GM12878 (cell line): ENCODE results near the gene KRT28. TPM values are rescaled to one million over a fixed set of nuclear protein-coding genes. Genes with fewer than 3 reads are reported as not detected.

Source experiments
- ATAC-seq: fragments of 200-7000 bp; cut with Tn5 transposase; 3 replicates; pipeline ENCODE4 v1.9.1; 2020; ENCODE audit warnings: mild to moderate bottlenecking, moderate library complexity
- BruUV-seq: library from RNA; stranded (reverse); fragments of 400-500 nt; replicated peaks from 2 replicates; lab custom pipeline; 2021; lab: Mats Ljungman, UMichigan
- CTCF ChIA-PET: fragments of 300-600 bp; sonication (Branson Sonifier 250); formaldehyde crosslinking; extraction: SDS; loops from one replicate; lab custom pipeline; 2021; ENCODE audit warnings: inconsistent platforms; lab: Yijun Ruan, JAX
- POLR2A ChIA-PET: fragments of 350-600 bp; formaldehyde crosslinking; extraction: SDS; loops from one replicate; lab custom pipeline; 2021; ENCODE audit warnings: inconsistent platforms; lab: Charles Lee
- RAD21 ChIA-PET: fragments of 300-600 bp; sonication (Branson Sonifier 250); formaldehyde crosslinking; loops from one replicate; lab custom pipeline; 2023; ENCODE audit warnings: antibody characterized with exemption; ENCODE audit not compliant: unreplicated experiment; lab: Charles Lee
- SMC1A ChIA-PET: fragments of 300-600 bp; sonication (Branson Sonifier 250); formaldehyde crosslinking; loops from one replicate; lab custom pipeline; 2023; ENCODE audit not compliant: unreplicated experiment, uncharacterized antibody; lab: Charles Lee
- DNase-seq: peaks from one replicate; pipeline ENCODE4 v3.0.0-alpha.2; 2011; ENCODE audit warnings: low read depth, low spot score
- FAIRE-seq: peaks from 3 replicates; lab custom pipeline; 2011; peaks lifted over from hg19 to GRCh38; lab: Jason Lieb, UNC
- H2AFZ ChIP-seq: 2 replicates; pipeline ENCODE4 v1.6.0; 2011; ENCODE audit warnings: low read depth, low read length, control low read depth; ENCODE audit not compliant: control insufficient read depth
- H3K27ac ChIP-seq: 2 replicates; pipeline ENCODE4 v1.5.1; 2011; ENCODE audit warnings: control low read depth; ENCODE audit not compliant: control insufficient read depth, insufficient read depth
- H3K27me3 ChIP-seq, 2 experiments: replicated peaks in 1 of 2; 2 replicates each; pipeline versions ENCODE4 v1.6.0 to v1.6.1; 2011; ENCODE audit warnings: low read length in 1 of 2; ENCODE audit not compliant: control insufficient read depth in 2 of 2, insufficient read depth in 2 of 2
- H3K36me3 ChIP-seq, 2 experiments: 2 replicates each; pipeline ENCODE4 v1.5.1; 2011; ENCODE audit warnings: low read length in 1 of 2; ENCODE audit not compliant: control insufficient read depth in 2 of 2, insufficient read depth in 2 of 2
- H3K4me1 ChIP-seq: 2 replicates; pipeline ENCODE4 v1.6.1; 2011; ENCODE audit warnings: mild to moderate bottlenecking, low read length, moderate library complexity, mixed read lengths; ENCODE audit not compliant: control insufficient read depth, insufficient read depth
- H3K4me2 ChIP-seq: 2 replicates; pipeline ENCODE4 v1.6.0; 2011; ENCODE audit warnings: control low read depth; ENCODE audit not compliant: control insufficient read depth, insufficient read depth
- H3K4me3 ChIP-seq: fragments of 200-600 bp; sonication (generic); 2 replicates; pipeline ENCODE4 v1.5.1; 2016
- H3K79me2 ChIP-seq: 2 replicates; pipeline ENCODE4 v1.6.0; 2011; ENCODE audit warnings: low read length; ENCODE audit not compliant: control insufficient read depth, insufficient read depth
- H3K9ac ChIP-seq: 2 replicates; pipeline ENCODE4 v1.8.0; 2011; ENCODE audit warnings: low read length, control low read depth, mixed read lengths; ENCODE audit not compliant: control insufficient read depth, insufficient read depth
- H3K9me3 ChIP-seq: replicated peaks from 3 replicates; pipeline ENCODE4 v1.5.1; 2011; ENCODE audit warnings: mild to moderate bottlenecking, low read length; ENCODE audit not compliant: control insufficient read depth, insufficient read depth
- H4K20me1 ChIP-seq: 2 replicates; pipeline ENCODE4 v1.6.0; 2011; ENCODE audit not compliant: control insufficient read depth, insufficient read depth
- CBX5 ChIP-seq: sonication (generic); IDR thresholded peaks from 2 replicates; pipeline ENCODE4 v1.6.1; 2016; ENCODE audit warnings: low read depth, moderate library complexity, mild to moderate bottlenecking, inconsistent platforms
- E2F4 ChIP-seq: IDR thresholded peaks from 2 replicates; pipeline ENCODE4 v1.6.1; 2012; ENCODE audit warnings: low read depth, low read length, improper control_type of control experiment
- EED ChIP-seq: sonication (generic); IDR thresholded peaks from 2 replicates; pipeline ENCODE4 v1.6.1; 2016; ENCODE audit warnings: antibody characterized with exemption, low read depth
- EZH2 ChIP-seq: IDR thresholded peaks from 2 replicates; pipeline ENCODE4 v1.6.1; 2012; ENCODE audit warnings: low read depth, mild to moderate bottlenecking, control low read depth, inconsistent platforms, low read length, borderline replicate concordance; ENCODE audit not compliant: control insufficient read depth
- HDAC2 ChIP-seq: fragments of 200-600 bp; sonication (generic); IDR thresholded peaks from 2 replicates; pipeline ENCODE4 v1.6.1; 2017
- NR2C2 ChIP-seq: IDR thresholded peaks from 2 replicates; pipeline ENCODE4 v1.6.1; 2011; ENCODE audit warnings: borderline replicate concordance, low read depth; ENCODE audit not compliant: control insufficient read depth, insufficient read length
- NRF1 ChIP-seq: conservative IDR thresholded peaks from 2 replicates; pipeline ENCODE4 v1.6.1; 2011; ENCODE audit warnings: mild to moderate bottlenecking, low read depth, low read length, improper control_type of control experiment
- PAX8 ChIP-seq: fragments of 450-650 bp; IDR thresholded peaks from 2 replicates; pipeline ENCODE4 v1.6.1; 2017; ENCODE audit warnings: mild to moderate bottlenecking, moderate library complexity
- SMAD1 ChIP-seq: fragments of 450-650 bp; IDR thresholded peaks from 2 replicates; pipeline ENCODE4 v1.6.1; 2018; ENCODE audit warnings: mild to moderate bottlenecking, low read depth; ENCODE audit not compliant: partially characterized antibody
- USF2 ChIP-seq: IDR thresholded peaks from 2 replicates; pipeline ENCODE4 v1.6.1; 2011; ENCODE audit warnings: low read depth, low read length, improper control_type of control experiment, borderline replicate concordance
- ZNF274 ChIP-seq: IDR thresholded peaks from one replicate; pipeline ENCODE4 v1.8.0; 2011; ENCODE audit not compliant: insufficient read length, insufficient read depth
- ZNF687 ChIP-seq: fragments of 450-650 bp; IDR thresholded peaks from 2 replicates; pipeline ENCODE4 v1.6.1; 2017; ENCODE audit warnings: mild to moderate bottlenecking, moderate library complexity
- whole genome bisulfite sequencing: methylation state at CpG from one replicate; pipeline ENCODE4 v1.1.6; 2016; ENCODE audit warnings: low lambda C conversion rate; ENCODE audit not compliant: insufficient replicate concordance, insufficient coverage; ENCODE audit errors: missing lambda C conversion rate; 5-methylcytosine and 5-hydroxymethylcytosine counted together
- in situ Hi-C: fragments of 300-500 bp; cut with MboI; formaldehyde crosslinking; loops from 9 replicates; pipeline ENCODE4 v1.14.3; 2018; ENCODE audit warnings: mixed read lengths
- intact Hi-C: fragments of 100-400 bp; cut with micrococcal nuclease; formaldehyde crosslinking; loops from one replicate; pipeline ENCODE4 v1.14.2; 2022; ENCODE audit not compliant: unreplicated experiment
- polyA plus RNA-seq, 11 experiments: library from polyadenylated mRNA; depleted of rRNA in 4 of 11; unstranded in 6 of 11; stranded (reverse) in 5 of 11; fragments of >200 nt; fragmentation: Nextera tagmentation in 4 of 11; fragmentation: Illumina TruSeq in 1 of 11; extraction: Ambion mirVana in 4 of 11; extraction: Trizol in 1 of 11; gene quantifications; 1 replicate in 1 of 11; 2 replicates in 10 of 11; pipeline versions ENCODE4 v1.2.1 to v1.2.3, GENCODE V29; 2011 to 2016; ENCODE audit warnings: inconsistent platforms in 2 of 11, missing spikeins in 2 of 11, low read depth in 1 of 11
- total RNA-seq, 4 experiments: library from RNA; depleted of rRNA in 3 of 4; stranded (reverse); fragments of >200 nt in 3 of 4; fragmentation: Illumina TruSeq in 1 of 4; extraction: Trizol in 1 of 4; gene quantifications; 2 replicates each; pipeline versions ENCODE4 v1.2.1 to v1.2.3, GENCODE V29; 2013 to 2021
- TF ChIP-seq, protein P1 (sequence below), 3 experiments: IDR thresholded peaks in 2 of 3; conservative IDR thresholded peaks in 1 of 3; 2 replicates each; pipeline ENCODE4 v1.5.1; 2011; ENCODE audit warnings: low read depth in 3 of 3, low read length in 3 of 3, mild to moderate bottlenecking in 3 of 3, control low read depth in 2 of 3, moderate library complexity in 2 of 3, inconsistent platforms in 1 of 3, mixed read lengths in 1 of 3; ENCODE audit not compliant: control insufficient read depth in 2 of 3, insufficient read depth in 1 of 3; ENCODE audit errors: extremely low read depth in 1 of 3

Gene KRT28
- total and polyA plus RNA-seq, 10 of the 15 experiments (the other 5 are each of a cell fraction or from before 2014, with no cell fraction given), result not detected

DNA sequence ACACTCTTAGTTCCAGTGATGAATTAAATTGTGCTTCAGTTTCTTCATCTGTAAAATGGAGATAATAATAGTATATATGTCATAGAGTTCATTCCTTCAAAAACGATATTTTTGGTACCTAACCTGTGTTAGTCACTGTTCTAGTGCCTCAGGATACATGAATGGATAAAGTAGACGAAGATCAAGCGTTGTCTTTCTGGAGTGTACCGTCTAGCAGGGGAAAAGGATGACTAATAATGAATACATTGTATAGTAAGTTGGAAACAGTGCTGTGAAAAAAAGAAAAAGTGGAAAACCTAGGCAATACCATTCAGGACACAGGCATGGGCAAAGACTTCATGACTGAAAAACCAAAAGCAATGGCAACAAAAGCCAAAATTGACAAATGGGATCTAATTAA lies 14.0 kb upstream of the KRT28 start:
- ChIA-PET RAD21 (no interaction called here), CTCF (no interaction called here), SMC1A (no interaction called here), POLR2A (no interaction called here)
- no peak for ATAC-seq
- no peak for FAIRE-seq
- no peak overlapping the region for H3K4me3 ChIP-seq
- intact Hi-C loops (no loop called here), in situ Hi-C loops (no loop called here)
- no peaks in the 10 kb centered on the region for H3K9me3 ChIP-seq
- H3K27ac ChIP-seq, result no peak overlapping the region
- DNase-seq, result no peak
- no peaks in the 10 kb centered on the region for H3K4me1 ChIP-seq
- H2AFZ ChIP-seq, result no peak overlapping the region
- no peak overlapping the region for H3K9ac ChIP-seq
- H3K36me3 ChIP-seq, result peaks cover 0 to 7% of the 10 kb centered on the region in 2 experiments; a peak in 2 of 4 replicates
- no TSS peak for BruUV-seq
- no peak for TF ChIP-seq E2F4
- TF ChIP-seq USF2, result no peak
- TF ChIP-seq NR2C2, result no peak
- no peak for TF ChIP-seq ZNF687
- TF ChIP-seq EED, result no peak
- no peak for TF ChIP-seq SMAD1
- no peak for TF ChIP-seq PAX8
- TF ChIP-seq EZH2, result no peak
- TF ChIP-seq, protein P1, sequence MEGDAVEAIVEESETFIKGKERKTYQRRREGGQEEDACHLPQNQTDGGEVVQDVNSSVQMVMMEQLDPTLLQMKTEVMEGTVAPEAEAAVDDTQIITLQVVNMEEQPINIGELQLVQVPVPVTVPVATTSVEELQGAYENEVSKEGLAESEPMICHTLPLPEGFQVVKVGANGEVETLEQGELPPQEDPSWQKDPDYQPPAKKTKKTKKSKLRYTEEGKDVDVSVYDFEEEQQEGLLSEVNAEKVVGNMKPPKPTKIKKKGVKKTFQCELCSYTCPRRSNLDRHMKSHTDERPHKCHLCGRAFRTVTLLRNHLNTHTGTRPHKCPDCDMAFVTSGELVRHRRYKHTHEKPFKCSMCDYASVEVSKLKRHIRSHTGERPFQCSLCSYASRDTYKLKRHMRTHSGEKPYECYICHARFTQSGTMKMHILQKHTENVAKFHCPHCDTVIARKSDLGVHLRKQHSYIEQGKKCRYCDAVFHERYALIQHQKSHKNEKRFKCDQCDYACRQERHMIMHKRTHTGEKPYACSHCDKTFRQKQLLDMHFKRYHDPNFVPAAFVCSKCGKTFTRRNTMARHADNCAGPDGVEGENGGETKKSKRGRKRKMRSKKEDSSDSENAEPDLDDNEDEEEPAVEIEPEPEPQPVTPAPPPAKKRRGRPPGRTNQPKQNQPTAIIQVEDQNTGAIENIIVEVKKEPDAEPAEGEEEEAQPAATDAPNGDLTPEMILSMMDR (IDR thresholded peaks at IDR 0.05 in 2 of 3, conservative IDR thresholded peaks at IDR 0.05 in 1 of 3; ENCODE audit: control insufficient read depth in 2 of 3, extremely low read depth in 1 of 3, insufficient read depth in 1 of 3, low read depth in 3 of 3, low read length in 3 of 3), result no peak
- TF ChIP-seq HDAC2, result no peak
- TF ChIP-seq CBX5, result no peak
- TF ChIP-seq NRF1, result no peak
- no peak for TF ChIP-seq ZNF274
- peaks cover 0 to 3% of the 10 kb centered on the region in 2 experiments; a peak in 1 of 4 replicates for H3K27me3 ChIP-seq
- peaks cover 5% of the 10 kb centered on the region for H3K79me2 ChIP-seq
- no peak overlapping the region for H3K4me2 ChIP-seq
- H4K20me1 ChIP-seq, result no peaks in the 10 kb centered on the region
- WGBS, result 10% methylated on average over 4 of the region's 4 CpGs
